NK-92 treated with Interleukin-12 subunit alpha and Interleukin-12 subunit beta, amount 100 ng/mL, for 24 hours (cell line): ENCODE data around the gene MYH3.
"Not testable (repeated sequence)": the region's sequence is repeated elsewhere in the genome, so short reads cannot be mapped to it uniquely, and the experiment has no call there.

Experiments
- DNase-seq: peaks from one replicate; lab custom pipeline; 2025; lab: John Stamatoyannopoulos, UW

The MYH3 gene

GRCh38 chr17:10657148-10657547, at the start of gene MYH3:
Gene MYH3 (minus strand): TSS chr17:10657309. CDS start chr17:10655064, 2,245 bp downstream.
- no peak for DNase-seq

GRCh38 chr17:10705727-10706126, 48.6 kb upstream of the MYH3 start:
- DNase-seq = no peak

GRCh38 chr17:10702574-10702973, 45.5 kb upstream of the MYH3 start:
- no peak for DNase-seq

GRCh38 chr17:10699856-10700255, 42.7 kb upstream of the MYH3 start:
- DNase-seq = no peak

- DNase-seq = no peak
These were observed 41.1 kb upstream of the MYH3 start for GRCh38 chr17:10698096-10698818.

- peak; percentile 72 for DNase-seq
These were observed 40.3 kb upstream of the MYH3 start, which contains the start of the genes ADPRM and SCO1 for GRCh38 chr17:10697092-10698081. Gene ADPRM (plus strand): TSS chr17:10697594. CDS start chr17:10704927, 7,333 bp downstream. Gene SCO1 (minus strand): TSS chr17:10697533. CDS start chr17:10697507, 26 bp downstream.

GRCh38 chr17:10695875-10696407, 38.8 kb upstream of the MYH3 start:
- not testable (repeated sequence) for DNase-seq

GRCh38 chr17:10687499-10687898, 30.4 kb upstream of the MYH3 start:
- DNase-seq = no peak

GRCh38 chr17:10683853-10684252, 26.7 kb upstream of the MYH3 start:
- no peak for DNase-seq

- no peak for DNase-seq
These were observed 24.8 kb upstream of the MYH3 start for GRCh38 chr17:10681866-10682446.

GRCh38 chr17:10674704-10675103, 17.6 kb upstream of the MYH3 start:
- DNase-seq = no peak

- no peak for DNase-seq
These were observed 16.2 kb upstream of the MYH3 start for GRCh38 chr17:10673312-10673711.

- DNase-seq = no peak
These were observed 11.7 kb upstream of the MYH3 start for GRCh38 chr17:10668775-10669174.

- DNase-seq = no peak
These were observed 9.8 kb upstream of the MYH3 start for GRCh38 chr17:10666906-10667305.

GRCh38 chr17:10664571-10664970, 7.5 kb upstream of the MYH3 start:
- no peak for DNase-seq

GRCh38 chr17:10663231-10663630, 6.1 kb upstream of the MYH3 start:
- DNase-seq = no peak

GRCh38 chr17:10661437-10661836, 4.3 kb upstream of the MYH3 start:
- DNase-seq = no peak

GRCh38 chr17:10657879-10658278, 770 bp upstream of the MYH3 start:
- no peak for DNase-seq

GRCh38 chr17:10653987-10654386, 3.1 kb downstream of the MYH3 start:
- no peak for DNase-seq

GRCh38 chr17:10652984-10653659, 4.0 kb downstream of the MYH3 start:
- DNase-seq = no peak

GRCh38 chr17:10651927-10652326, 5.2 kb downstream of the MYH3 start:
- no peak for DNase-seq

- DNase-seq = no peak
These were observed 7.5 kb downstream of the MYH3 start for GRCh38 chr17:10649602-10650001.
